HFF-Myc (cell line): Measurements from ENCODE around the gene CCDC92B.

Experiments
- DNase-seq: peaks from one replicate; pipeline ENCODE4 v3.0.0-alpha.2; 2011; ENCODE audit warnings: low read depth; ENCODE audit errors: extremely low read depth
- H3K4me3 ChIP-seq: replicated peaks from 2 replicates; pipeline ENCODE4 v1.5.1; 2011; ENCODE audit warnings: low read depth, mild to moderate bottlenecking, control low read depth, low read length
- TF ChIP-seq, protein P1 (sequence below): IDR thresholded peaks from 2 replicates; pipeline ENCODE4 v1.5.1; 2012; ENCODE audit warnings: mild to moderate bottlenecking, low read depth, low read length, control low read depth; ENCODE audit errors: missing control alignments

Gene CCDC92B

GRCh38 chr17:2689411-2690164, 59.9 kb downstream of the CCDC92B start:
- TF ChIP-seq, protein P1, sequence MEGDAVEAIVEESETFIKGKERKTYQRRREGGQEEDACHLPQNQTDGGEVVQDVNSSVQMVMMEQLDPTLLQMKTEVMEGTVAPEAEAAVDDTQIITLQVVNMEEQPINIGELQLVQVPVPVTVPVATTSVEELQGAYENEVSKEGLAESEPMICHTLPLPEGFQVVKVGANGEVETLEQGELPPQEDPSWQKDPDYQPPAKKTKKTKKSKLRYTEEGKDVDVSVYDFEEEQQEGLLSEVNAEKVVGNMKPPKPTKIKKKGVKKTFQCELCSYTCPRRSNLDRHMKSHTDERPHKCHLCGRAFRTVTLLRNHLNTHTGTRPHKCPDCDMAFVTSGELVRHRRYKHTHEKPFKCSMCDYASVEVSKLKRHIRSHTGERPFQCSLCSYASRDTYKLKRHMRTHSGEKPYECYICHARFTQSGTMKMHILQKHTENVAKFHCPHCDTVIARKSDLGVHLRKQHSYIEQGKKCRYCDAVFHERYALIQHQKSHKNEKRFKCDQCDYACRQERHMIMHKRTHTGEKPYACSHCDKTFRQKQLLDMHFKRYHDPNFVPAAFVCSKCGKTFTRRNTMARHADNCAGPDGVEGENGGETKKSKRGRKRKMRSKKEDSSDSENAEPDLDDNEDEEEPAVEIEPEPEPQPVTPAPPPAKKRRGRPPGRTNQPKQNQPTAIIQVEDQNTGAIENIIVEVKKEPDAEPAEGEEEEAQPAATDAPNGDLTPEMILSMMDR: no peak
- H3K4me3 ChIP-seq: no peak overlapping the region
- no peak for DNase-seq

DNA sequence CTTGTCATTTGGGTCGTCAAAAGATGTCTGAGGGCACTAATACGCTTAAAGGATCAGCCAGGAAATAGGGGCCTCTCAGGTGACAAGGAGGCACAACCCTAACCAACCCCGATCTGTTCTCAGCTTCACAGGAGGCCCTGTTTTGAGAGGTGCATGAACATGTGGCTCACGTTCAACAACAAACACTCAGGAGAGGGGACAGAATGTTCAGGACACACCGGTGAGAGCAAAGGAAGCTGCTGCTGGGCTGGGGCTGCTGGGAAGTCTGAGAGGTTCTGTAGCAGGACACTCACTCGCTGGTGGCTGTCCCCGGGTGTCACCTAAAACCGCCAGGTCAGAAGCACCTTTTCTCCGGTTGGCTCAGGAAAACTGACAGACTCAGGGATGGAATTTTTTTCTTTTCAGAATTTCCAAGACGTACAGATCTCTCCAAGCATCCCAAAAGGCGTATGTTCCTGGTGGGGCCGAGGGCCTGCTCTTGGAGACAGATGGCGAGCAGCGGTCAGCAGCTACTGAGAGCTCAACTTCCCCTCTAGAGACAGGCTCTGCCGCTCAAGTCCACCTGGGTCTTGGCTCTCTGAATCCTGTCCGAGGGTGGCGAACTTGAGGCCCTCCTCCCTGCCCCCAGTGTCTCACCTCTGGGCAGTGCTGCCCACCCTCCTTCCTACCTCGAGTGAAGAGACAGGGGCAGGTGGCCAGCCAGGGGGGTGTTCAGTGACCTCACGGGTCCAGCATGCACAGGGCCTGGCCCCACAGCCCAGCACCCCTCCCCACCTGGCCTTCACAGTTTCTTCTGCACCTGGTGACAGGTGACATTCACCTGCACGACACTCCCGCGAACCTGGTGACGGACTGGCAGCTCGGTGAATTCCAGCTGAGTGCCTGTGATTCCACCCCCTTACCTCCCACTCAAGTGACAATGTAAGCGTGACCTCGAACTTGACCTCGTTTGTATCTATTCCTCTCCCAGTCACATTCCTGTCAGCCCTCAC, 60.8 kb downstream of the CCDC92B start:
- TF ChIP-seq, protein P1: no peak
- no peak for DNase-seq
- no peak overlapping the region for H3K4me3 ChIP-seq

GRCh38 chr17:2687074-2687418, 62.4 kb downstream of the CCDC92B start:
- TF ChIP-seq, protein P1: no peak
- no peak for DNase-seq
- H3K4me3 ChIP-seq: no peak overlapping the region

DNA sequence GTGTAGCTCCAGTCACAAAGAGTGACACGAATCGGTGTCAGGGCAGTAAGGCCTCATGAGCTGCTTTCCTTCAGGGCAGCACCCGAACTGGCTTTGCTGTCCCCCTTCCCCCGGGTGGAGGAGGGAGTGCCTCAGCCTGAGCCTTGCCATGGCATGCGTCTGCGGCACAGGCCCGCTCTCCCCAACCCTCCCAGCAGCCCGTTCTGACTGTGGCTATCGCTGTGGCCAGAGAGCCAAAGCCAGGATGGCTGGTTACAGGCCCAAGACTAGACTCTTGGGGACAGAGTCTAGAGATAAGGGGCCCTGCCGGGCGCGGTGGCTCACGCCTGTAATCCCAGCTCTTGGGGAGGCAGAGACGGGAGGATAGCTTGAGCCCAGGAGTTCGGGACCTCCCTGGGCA, 63.8 kb downstream of the CCDC92B start:
- H3K4me3 ChIP-seq: no peak overlapping the region
- DNase-seq: no peak
- TF ChIP-seq, protein P1: no peak

GRCh38 chr17:2684549-2684948, 64.9 kb downstream of the CCDC92B start:
- no peak overlapping the region for H3K4me3 ChIP-seq
- TF ChIP-seq, protein P1: no peak
- no peak for DNase-seq

- TF ChIP-seq, protein P1: no peak
- H3K4me3 ChIP-seq: no peak overlapping the region
- no peak for DNase-seq
These were observed 65.5 kb downstream of the CCDC92B start for GRCh38 chr17:2683912-2684311.
